ENCODE measurements around the gene TRPM3. TPM values are rescaled to one million over a fixed set of nuclear protein-coding genes. Genes with fewer than 3 reads are reported as not detected.

The TRPM3 gene
- total RNA-seq, 3 donors from 2014 or later (not counting 1 experiment from before 2014, with no cell fraction given) = not detected

DNA sequence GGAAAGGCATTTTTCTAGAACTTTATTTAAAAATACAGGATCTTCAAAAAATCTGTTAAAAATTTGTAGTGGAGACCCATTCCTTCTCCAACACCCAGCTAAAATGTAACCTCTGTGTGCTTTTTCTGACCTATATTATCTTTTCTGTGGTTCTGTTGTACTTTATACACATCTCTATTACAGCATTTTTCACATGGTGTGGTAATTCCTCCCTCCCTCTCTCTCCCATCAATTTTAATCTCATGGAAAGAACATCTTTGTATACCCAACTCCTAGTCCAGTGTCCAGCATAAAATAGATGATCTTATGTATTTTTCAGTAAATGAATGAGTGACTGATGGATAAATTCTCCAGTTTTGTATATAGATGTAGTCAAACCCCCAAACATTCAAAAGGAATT lies 523.5 kb downstream of the TRPM3 start:
- TF ChIP-seq, protein P1, sequence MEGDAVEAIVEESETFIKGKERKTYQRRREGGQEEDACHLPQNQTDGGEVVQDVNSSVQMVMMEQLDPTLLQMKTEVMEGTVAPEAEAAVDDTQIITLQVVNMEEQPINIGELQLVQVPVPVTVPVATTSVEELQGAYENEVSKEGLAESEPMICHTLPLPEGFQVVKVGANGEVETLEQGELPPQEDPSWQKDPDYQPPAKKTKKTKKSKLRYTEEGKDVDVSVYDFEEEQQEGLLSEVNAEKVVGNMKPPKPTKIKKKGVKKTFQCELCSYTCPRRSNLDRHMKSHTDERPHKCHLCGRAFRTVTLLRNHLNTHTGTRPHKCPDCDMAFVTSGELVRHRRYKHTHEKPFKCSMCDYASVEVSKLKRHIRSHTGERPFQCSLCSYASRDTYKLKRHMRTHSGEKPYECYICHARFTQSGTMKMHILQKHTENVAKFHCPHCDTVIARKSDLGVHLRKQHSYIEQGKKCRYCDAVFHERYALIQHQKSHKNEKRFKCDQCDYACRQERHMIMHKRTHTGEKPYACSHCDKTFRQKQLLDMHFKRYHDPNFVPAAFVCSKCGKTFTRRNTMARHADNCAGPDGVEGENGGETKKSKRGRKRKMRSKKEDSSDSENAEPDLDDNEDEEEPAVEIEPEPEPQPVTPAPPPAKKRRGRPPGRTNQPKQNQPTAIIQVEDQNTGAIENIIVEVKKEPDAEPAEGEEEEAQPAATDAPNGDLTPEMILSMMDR (IDR thresholded peaks at IDR 0.05) = no peak
- ATAC-seq (no peak), DNase-seq (no peak)
- H3K27ac ChIP-seq (ENCODE audit: low read length) = no peak overlapping the region
- no peaks in the 10 kb centered on the region for H3K9me3 ChIP-seq (ENCODE audit: control insufficient read depth, insufficient read depth, low read length)
- H3K36me3 ChIP-seq (ENCODE audit: control insufficient read depth, insufficient read depth, low read length) = no peaks in the 10 kb centered on the region
- H3K4me1 Mint-ChIP-seq = no peaks in the 10 kb centered on the region
- no peak overlapping the region for H3K4me3 ChIP-seq (ENCODE audit: low read length)
- no peaks in the 10 kb centered on the region for H3K36me3 Mint-ChIP-seq
- no peaks in the 10 kb centered on the region for H3K4me1 ChIP-seq (ENCODE audit: control insufficient read depth, insufficient read depth, low read length)
- H3K27me3 Mint-ChIP-seq (ENCODE audit: low read depth in 2 of 2) = no peaks in the 10 kb centered on the region
- intact Hi-C loops (cut with micrococcal nuclease) = no loop called here
- H3K4me3 Mint-ChIP-seq = no peak overlapping the region
- H3K9me3 Mint-ChIP-seq = no peaks in the 10 kb centered on the region
- H3K27ac Mint-ChIP-seq = no peak overlapping the region
- H3K27me3 ChIP-seq (ENCODE audit: control insufficient read depth, insufficient read depth, low read length) = no peaks in the 10 kb centered on the region

DNA sequence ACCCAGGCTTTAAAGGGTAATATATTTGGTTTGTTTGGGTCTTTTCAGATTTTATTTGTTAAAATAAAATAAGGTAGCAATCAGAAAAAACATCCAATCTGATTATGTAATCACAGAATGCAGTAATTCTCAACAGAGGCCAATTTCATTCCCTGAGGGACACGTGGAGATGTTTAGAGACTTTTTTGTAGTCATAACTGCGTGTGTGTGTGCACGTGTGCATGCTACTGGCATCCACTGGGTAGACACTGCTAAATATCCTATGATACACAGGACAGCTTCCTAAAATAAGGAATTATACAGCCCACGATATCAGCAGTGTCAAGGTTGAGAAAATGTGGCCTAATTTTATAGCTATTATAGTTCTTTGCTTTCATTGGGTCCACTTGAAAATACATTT lies 526.2 kb downstream of the TRPM3 start:
- no peaks in the 10 kb centered on the region for H3K27me3 ChIP-seq (ENCODE audit: control insufficient read depth, insufficient read depth, low read length)
- Mint-ChIP-seq H3K27ac (no peak overlapping the region), H3K36me3 (no peaks in the 10 kb centered on the region), H3K9me3 (no peaks in the 10 kb centered on the region), H3K4me1 (no peaks in the 10 kb centered on the region), H3K27me3 (ENCODE audit: low read depth in 2 of 2) (peaks cover 5 to 11% of the 10 kb centered on the region in 2 donors), H3K4me3 (no peak overlapping the region)
- no peak overlapping the region for H3K27ac ChIP-seq (ENCODE audit: low read length)
- WGBS (ENCODE audit: insufficient coverage) = 96% methylated on average over 3 of the region's 4 CpGs
- TF ChIP-seq, protein P1 (IDR thresholded peaks at IDR 0.05) = no peak
- no peaks in the 10 kb centered on the region for H3K9me3 ChIP-seq (ENCODE audit: control insufficient read depth, insufficient read depth, low read length)
- intact Hi-C loops (cut with micrococcal nuclease) = no loop called here
- DNase-seq = no peak
- no peaks in the 10 kb centered on the region for H3K4me1 ChIP-seq (ENCODE audit: control insufficient read depth, insufficient read depth, low read length)
- H3K36me3 ChIP-seq (ENCODE audit: control insufficient read depth, insufficient read depth, low read length) = no peaks in the 10 kb centered on the region
- no peak for ATAC-seq
- H3K4me3 ChIP-seq (ENCODE audit: low read length) = no peak overlapping the region

DNA sequence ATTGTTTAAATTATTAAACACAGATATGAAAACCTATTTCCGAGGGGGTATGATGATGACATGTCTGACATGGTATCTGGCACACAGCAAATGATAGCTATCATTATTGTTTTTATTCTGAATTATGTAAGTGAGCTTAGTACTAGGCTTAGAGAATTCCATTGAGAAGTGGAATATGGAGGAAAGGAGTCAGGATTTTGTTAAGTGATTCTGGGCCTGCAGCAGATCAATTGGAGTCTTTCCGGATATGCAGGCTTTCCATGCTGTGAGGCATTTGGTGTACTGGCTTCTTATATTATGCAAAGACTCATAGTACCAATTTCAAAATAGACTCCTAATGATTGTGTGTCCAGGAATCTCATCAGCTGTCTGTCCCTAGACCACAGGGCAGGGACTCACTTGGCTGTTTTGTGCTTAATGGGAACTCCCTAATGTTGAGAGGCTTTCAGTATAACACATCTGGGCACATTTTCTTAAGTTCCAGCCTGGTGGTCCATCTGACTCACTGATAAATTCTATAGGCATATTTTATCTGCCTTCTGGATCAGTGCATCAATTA lies 527.0 kb downstream of the TRPM3 start:
- H3K36me3 ChIP-seq (ENCODE audit: control insufficient read depth, insufficient read depth, low read length) = no peaks in the 10 kb centered on the region
- H3K4me1 ChIP-seq (ENCODE audit: control insufficient read depth, insufficient read depth, low read length) = no peaks in the 10 kb centered on the region
- H3K4me3 Mint-ChIP-seq = no peak overlapping the region
- ATAC-seq (no peak), DNase-seq (no peak)
- TF ChIP-seq, protein P1 (IDR thresholded peaks at IDR 0.05) = no peak
- H3K4me3 ChIP-seq (ENCODE audit: low read length) = no peak overlapping the region
- H3K27me3 Mint-ChIP-seq (ENCODE audit: low read depth in 2 of 2) = peaks cover 5 to 11% of the 10 kb centered on the region in 2 donors
- intact Hi-C loops (cut with micrococcal nuclease) = no loop called here
- H3K9me3 ChIP-seq (ENCODE audit: control insufficient read depth, insufficient read depth, low read length) = no peaks in the 10 kb centered on the region
- no peak overlapping the region for H3K27ac Mint-ChIP-seq
- WGBS (ENCODE audit: insufficient coverage) = 100% methylated on average over 2 of the region's 2 CpGs
- H3K9me3 Mint-ChIP-seq = no peaks in the 10 kb centered on the region
- no peaks in the 10 kb centered on the region for H3K27me3 ChIP-seq (ENCODE audit: control insufficient read depth, insufficient read depth, low read length)
- H3K36me3 Mint-ChIP-seq = no peaks in the 10 kb centered on the region
- no peaks in the 10 kb centered on the region for H3K4me1 Mint-ChIP-seq
- H3K27ac ChIP-seq (ENCODE audit: low read length) = no peak overlapping the region

DNA sequence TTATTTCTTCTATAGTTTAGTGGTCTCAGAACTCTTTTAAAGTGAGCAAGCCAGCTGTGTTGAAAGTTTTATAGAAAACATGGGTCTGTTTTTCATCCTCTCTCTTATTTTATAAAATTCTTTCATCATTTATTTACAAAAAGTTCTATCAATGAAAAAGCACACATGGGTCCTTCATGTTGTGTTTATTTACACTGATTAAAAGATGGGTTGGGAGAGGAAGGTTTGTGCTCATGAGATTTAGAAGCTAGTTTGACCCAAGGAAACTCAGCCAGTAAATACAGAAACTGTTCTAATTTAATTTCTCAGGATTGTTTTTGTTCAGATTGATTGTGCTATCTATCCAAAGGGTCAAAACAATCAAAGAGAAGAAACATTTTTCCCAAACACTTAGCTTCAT lies 528.2 kb downstream of the TRPM3 start:
- intact Hi-C loops (cut with micrococcal nuclease) = no loop called here
- no peaks in the 10 kb centered on the region for H3K27me3 ChIP-seq (ENCODE audit: control insufficient read depth, insufficient read depth, low read length)
- H3K27ac Mint-ChIP-seq = no peak overlapping the region
- H3K9me3 Mint-ChIP-seq = no peaks in the 10 kb centered on the region
- H3K4me1 ChIP-seq (ENCODE audit: control insufficient read depth, insufficient read depth, low read length) = no peaks in the 10 kb centered on the region
- H3K9me3 ChIP-seq (ENCODE audit: control insufficient read depth, insufficient read depth, low read length) = no peaks in the 10 kb centered on the region
- H3K4me1 Mint-ChIP-seq = no peaks in the 10 kb centered on the region
- DNase-seq = no peak
- peaks cover 8 to 15% of the 10 kb centered on the region in 2 donors for H3K27me3 Mint-ChIP-seq (ENCODE audit: low read depth in 2 of 2)
- no peak overlapping the region for H3K4me3 ChIP-seq (ENCODE audit: low read length)
- TF ChIP-seq, protein P1 (IDR thresholded peaks at IDR 0.05) = no peak
- H3K36me3 Mint-ChIP-seq = no peaks in the 10 kb centered on the region
- no peak for ATAC-seq
- no peak overlapping the region for H3K4me3 Mint-ChIP-seq
- H3K36me3 ChIP-seq (ENCODE audit: control insufficient read depth, insufficient read depth, low read length) = no peaks in the 10 kb centered on the region
- no peak overlapping the region for H3K27ac ChIP-seq (ENCODE audit: low read length)
